NCI-H1417 treated with DMSO at 0.1 percent for 48 hours (cell line): Measurements from ENCODE around the gene GOLM1.

ENCODE experiments used
- DNase-seq: peaks from one replicate; lab custom pipeline; 2025; lab: John Stamatoyannopoulos, UW

Gene GOLM1

GRCh38 chr9:86045654-86046053 is 53.7 kb downstream of the GOLM1 start:
- no peak for DNase-seq

GRCh38 chr9:86043999-86044398 is 55.4 kb downstream of the GOLM1 start:
- no peak for DNase-seq

GRCh38 chr9:86043586-86043985 is 55.8 kb downstream of the GOLM1 start:
- DNase-seq: no peak

GRCh38 chr9:86042199-86042978 is 57.0 kb downstream of the GOLM1 start:
- DNase-seq: no peak

- no peak for DNase-seq
Observed at GRCh38 chr9:86041311-86041741, 58.0 kb downstream of the GOLM1 start.

- no peak for DNase-seq
Observed at GRCh38 chr9:86040861-86041155, 58.5 kb downstream of the GOLM1 start.

- no peak for DNase-seq
Observed at GRCh38 chr9:86039991-86040860, 59.1 kb downstream of the GOLM1 start.

GRCh38 chr9:86036555-86036954 is 62.8 kb downstream of the GOLM1 start:
- DNase-seq: no peak

GRCh38 chr9:86035827-86036440 is 63.4 kb downstream of the GOLM1 start:
- no peak for DNase-seq

- no peak for DNase-seq
Observed at GRCh38 chr9:86034863-86035734, 64.3 kb downstream of the GOLM1 start.

GRCh38 chr9:86027767-86028166 is 71.6 kb downstream of the GOLM1 start:
- no peak for DNase-seq

- DNase-seq: no peak
Observed at GRCh38 chr9:86022687-86023266, 76.6 kb downstream of the GOLM1 start.

- no peak for DNase-seq
Observed at GRCh38 chr9:86021166-86021565, 78.2 kb downstream of the GOLM1 start.

- no peak for DNase-seq
Observed at GRCh38 chr9:86020731-86021130, 78.6 kb downstream of the GOLM1 start.

- no peak for DNase-seq
Observed at GRCh38 chr9:86009133-86009532, 90.2 kb downstream of the GOLM1 start.

GRCh38 chr9:86005253-86005775 is 94.0 kb downstream of the GOLM1 start:
- no peak for DNase-seq

- DNase-seq: no peak
Observed at GRCh38 chr9:85995599-85995998, 103.8 kb downstream of the GOLM1 start.

- DNase-seq: no peak
Observed at GRCh38 chr9:85995097-85995496, 104.3 kb downstream of the GOLM1 start.

GRCh38 chr9:85994191-85994590 is 105.2 kb downstream of the GOLM1 start:
- no peak for DNase-seq

- no peak for DNase-seq
Observed at GRCh38 chr9:85987236-85987635, 112.1 kb downstream of the GOLM1 start.

GRCh38 chr9:85984457-85984856 is 114.9 kb downstream of the GOLM1 start:
- DNase-seq: no peak
